Nephron progenitor cell (in vitro differentiated cells): ENCODE measurements around the gene C14orf119.

ENCODE experiments used
- DNase-seq: peaks from one replicate; pipeline ENCODE4 v3.0.0; 2021
- H3K27ac Mint-ChIP-seq: 2 replicates; pipeline ENCODE4 v1.8.0; 2021; ENCODE audit warnings: mild to moderate bottlenecking, moderate library complexity, mixed read lengths
- H3K27me3 Mint-ChIP-seq: 2 replicates; pipeline ENCODE4 v1.8.0; 2021; ENCODE audit warnings: mild to moderate bottlenecking, low read depth, mixed read lengths; ENCODE audit not compliant: poor library complexity
- H3K36me3 Mint-ChIP-seq: 2 replicates; pipeline ENCODE4 v1.8.0; 2021; ENCODE audit warnings: low read depth, mixed read lengths
- H3K4me1 Mint-ChIP-seq: 2 replicates; pipeline ENCODE4 v1.8.0; 2021; ENCODE audit warnings: mixed read lengths
- H3K4me3 Mint-ChIP-seq: 2 replicates; pipeline ENCODE4 v1.8.0; 2021; ENCODE audit warnings: mild to moderate bottlenecking, moderate library complexity, mixed read lengths
- H3K9me3 Mint-ChIP-seq: 2 replicates; pipeline ENCODE4 v1.8.0; 2021; ENCODE audit warnings: mild to moderate bottlenecking, moderate library complexity, mixed read lengths
- CTCF ChIP-seq: fragments of 200-600 bp; sonication (generic); IDR thresholded peaks from 2 replicates; pipeline ENCODE4 v1.5.0; 2021; ENCODE audit warnings: antibody characterized with exemption

Gene C14orf119

GRCh38 chr14:23109769-23110168, 14.5 kb downstream of the C14orf119 start:
- Mint-ChIP-seq H3K4me1 (peaks cover 33% of the 10 kb centered on the region), H3K27ac (no peak overlapping the region), H3K36me3 (no peaks in the 10 kb centered on the region), H3K9me3 (no peaks in the 10 kb centered on the region), H3K4me3 (no peak overlapping the region), H3K27me3 (peaks cover 5% of the 10 kb centered on the region)
- no peak for TF ChIP-seq CTCF
- DNase-seq: no peak

- Mint-ChIP-seq H3K27ac (no peak overlapping the region), H3K36me3 (no peaks in the 10 kb centered on the region), H3K9me3 (no peaks in the 10 kb centered on the region), H3K27me3 (peaks cover 3% of the 10 kb centered on the region), H3K4me3 (no peak overlapping the region), H3K4me1 (peaks cover 34% of the 10 kb centered on the region)
- no peak for DNase-seq
- no peak for TF ChIP-seq CTCF
Observed at GRCh38 chr14:23110579-23111365, 15.5 kb downstream of the C14orf119 start.

- Mint-ChIP-seq H3K27me3 (peaks cover 3% of the 10 kb centered on the region), H3K27ac (no peak overlapping the region), H3K4me3 (no peak overlapping the region), H3K4me1 (peaks cover 37% of the 10 kb centered on the region), H3K36me3 (no peaks in the 10 kb centered on the region), H3K9me3 (no peaks in the 10 kb centered on the region)
- DNase-seq: no peak
- TF ChIP-seq CTCF: no peak
Observed at GRCh38 chr14:23112359-23113178, 17.3 kb downstream of the C14orf119 start.

- DNase-seq: peak; percentile 29
- no peaks in the 10 kb centered on the region for H3K36me3 Mint-ChIP-seq
- H3K4me3 Mint-ChIP-seq: no peak overlapping the region
- H3K27ac Mint-ChIP-seq: no peak overlapping the region
- peaks cover 43% of the 10 kb centered on the region for H3K4me1 Mint-ChIP-seq
- H3K9me3 Mint-ChIP-seq: no peaks in the 10 kb centered on the region
- peaks cover 3% of the 10 kb centered on the region for H3K27me3 Mint-ChIP-seq
- TF ChIP-seq CTCF: no peak
Observed at GRCh38 chr14:23113431-23114119, 18.3 kb downstream of the C14orf119 start.

GRCh38 chr14:23114120-23114458, 18.8 kb downstream of the C14orf119 start:
- no peaks in the 10 kb centered on the region for H3K36me3 Mint-ChIP-seq
- no peaks in the 10 kb centered on the region for H3K9me3 Mint-ChIP-seq
- no peak overlapping the region for H3K27ac Mint-ChIP-seq

More at GRCh38 chr14:23114120-23114458, 18.8 kb downstream of the C14orf119 start:
- no peak overlapping the region for H3K4me3 Mint-ChIP-seq
- no peak for TF ChIP-seq CTCF
- H3K27me3 Mint-ChIP-seq: peaks cover under 1% of the 10 kb centered on the region
- DNase-seq: no peak
- peaks cover 48% of the 10 kb centered on the region for H3K4me1 Mint-ChIP-seq
